Measurements from ENCODE around the gene ZNF705A. TPM values are rescaled to one million over a fixed set of nuclear protein-coding genes. Genes with fewer than 3 reads are reported as not detected.

Gene ZNF705A
- total RNA-seq, 1 experiment from 2014 or later: not detected

DNA sequence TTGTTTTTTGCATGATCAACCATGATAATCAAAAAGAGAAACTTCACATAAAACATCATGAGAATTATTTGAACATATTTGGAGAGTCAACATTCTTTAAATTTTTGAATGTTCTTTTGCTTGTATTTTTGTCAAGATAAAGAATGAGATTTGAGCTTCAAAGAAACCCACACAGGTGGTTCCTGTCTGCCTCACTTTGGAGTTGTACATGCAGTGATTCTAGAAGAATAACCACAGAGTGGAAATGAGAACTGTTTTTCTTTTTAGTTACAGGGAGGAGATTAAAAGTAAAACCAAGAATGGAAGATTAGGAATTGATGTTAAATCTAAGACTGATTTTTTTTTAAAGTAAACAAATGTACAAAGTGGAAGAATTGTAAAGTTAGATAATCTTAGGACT, 2.3 kb upstream of the ZNF705A start:
- no TSS peak for BruUV-seq (replicated peaks)
- ChIA-PET POLR2A (no interaction called here), CTCF (no interaction called here)

More for the DNA sequence above, 2.3 kb upstream of the ZNF705A start:
- H3K36me3 ChIP-seq (ENCODE audit: control insufficient read depth in 1 of 2, insufficient read depth in 2 of 2, low read length in 2 of 2): no peaks in the 10 kb centered on the region
- intact Hi-C loops (cut with micrococcal nuclease): no loop called here
- no peak overlapping the region for H3K4me3 ChIP-seq (replicated peaks in 1 of 2; ENCODE audit: low read depth in 1 of 2, low read length in 2 of 2)
- ATAC-seq (no peak), DNase-seq (ENCODE audit: low read depth, low spot score) (no peak)
- H4K20me1 ChIP-seq (ENCODE audit: insufficient read depth): no peaks in the 10 kb centered on the region
- TF ChIP-seq CEBPB (IDR thresholded peaks at IDR 0.05; ENCODE audit: low read depth) (no peak), TCF7L2 (IDR thresholded peaks at IDR 0.05; ENCODE audit: borderline replicate concordance, extremely low read depth, insufficient read depth, insufficient read length) (no peak), FOSL1 (IDR thresholded peaks at IDR 0.05; ENCODE audit: low read depth) (no peak), SP1 (IDR thresholded peaks at IDR 0.05; ENCODE audit: low read depth) (no peak), EZH2 (IDR thresholded peaks at IDR 0.05) (no peak), CBX3 (IDR thresholded peaks at IDR 0.05; ENCODE audit: low read depth) (no peak)
- TF ChIP-seq, protein P1, sequence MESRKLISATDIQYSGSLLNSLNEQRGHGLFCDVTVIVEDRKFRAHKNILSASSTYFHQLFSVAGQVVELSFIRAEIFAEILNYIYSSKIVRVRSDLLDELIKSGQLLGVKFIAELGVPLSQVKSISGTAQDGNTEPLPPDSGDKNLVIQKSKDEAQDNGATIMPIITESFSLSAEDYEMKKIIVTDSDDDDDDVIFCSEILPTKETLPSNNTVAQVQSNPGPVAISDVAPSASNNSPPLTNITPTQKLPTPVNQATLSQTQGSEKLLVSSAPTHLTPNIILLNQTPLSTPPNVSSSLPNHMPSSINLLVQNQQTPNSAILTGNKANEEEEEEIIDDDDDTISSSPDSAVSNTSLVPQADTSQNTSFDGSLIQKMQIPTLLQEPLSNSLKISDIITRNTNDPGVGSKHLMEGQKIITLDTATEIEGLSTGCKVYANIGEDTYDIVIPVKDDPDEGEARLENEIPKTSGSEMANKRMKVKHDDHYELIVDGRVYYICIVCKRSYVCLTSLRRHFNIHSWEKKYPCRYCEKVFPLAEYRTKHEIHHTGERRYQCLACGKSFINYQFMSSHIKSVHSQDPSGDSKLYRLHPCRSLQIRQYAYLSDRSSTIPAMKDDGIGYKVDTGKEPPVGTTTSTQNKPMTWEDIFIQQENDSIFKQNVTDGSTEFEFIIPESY (IDR thresholded peaks at IDR 0.05; ENCODE audit: extremely low read depth, insufficient replicate concordance, low read length): no peak
- TF ChIP-seq, protein P2, sequence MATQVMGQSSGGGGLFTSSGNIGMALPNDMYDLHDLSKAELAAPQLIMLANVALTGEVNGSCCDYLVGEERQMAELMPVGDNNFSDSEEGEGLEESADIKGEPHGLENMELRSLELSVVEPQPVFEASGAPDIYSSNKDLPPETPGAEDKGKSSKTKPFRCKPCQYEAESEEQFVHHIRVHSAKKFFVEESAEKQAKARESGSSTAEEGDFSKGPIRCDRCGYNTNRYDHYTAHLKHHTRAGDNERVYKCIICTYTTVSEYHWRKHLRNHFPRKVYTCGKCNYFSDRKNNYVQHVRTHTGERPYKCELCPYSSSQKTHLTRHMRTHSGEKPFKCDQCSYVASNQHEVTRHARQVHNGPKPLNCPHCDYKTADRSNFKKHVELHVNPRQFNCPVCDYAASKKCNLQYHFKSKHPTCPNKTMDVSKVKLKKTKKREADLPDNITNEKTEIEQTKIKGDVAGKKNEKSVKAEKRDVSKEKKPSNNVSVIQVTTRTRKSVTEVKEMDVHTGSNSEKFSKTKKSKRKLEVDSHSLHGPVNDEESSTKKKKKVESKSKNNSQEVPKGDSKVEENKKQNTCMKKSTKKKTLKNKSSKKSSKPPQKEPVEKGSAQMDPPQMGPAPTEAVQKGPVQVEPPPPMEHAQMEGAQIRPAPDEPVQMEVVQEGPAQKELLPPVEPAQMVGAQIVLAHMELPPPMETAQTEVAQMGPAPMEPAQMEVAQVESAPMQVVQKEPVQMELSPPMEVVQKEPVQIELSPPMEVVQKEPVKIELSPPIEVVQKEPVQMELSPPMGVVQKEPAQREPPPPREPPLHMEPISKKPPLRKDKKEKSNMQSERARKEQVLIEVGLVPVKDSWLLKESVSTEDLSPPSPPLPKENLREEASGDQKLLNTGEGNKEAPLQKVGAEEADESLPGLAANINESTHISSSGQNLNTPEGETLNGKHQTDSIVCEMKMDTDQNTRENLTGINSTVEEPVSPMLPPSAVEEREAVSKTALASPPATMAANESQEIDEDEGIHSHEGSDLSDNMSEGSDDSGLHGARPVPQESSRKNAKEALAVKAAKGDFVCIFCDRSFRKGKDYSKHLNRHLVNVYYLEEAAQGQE (IDR thresholded peaks at IDR 0.05; ENCODE audit: low read depth): no peak
- H3K4me2 ChIP-seq (ENCODE audit: low read length): no peak overlapping the region
- no peak overlapping the region for H3K27ac ChIP-seq (ENCODE audit: low read depth, low read length)
- RAD21 ChIA-PET (ENCODE audit: low non-redundant PET in 1 of 2, low total read pairs in 2 of 2, uncharacterized antibody in 2 of 2, unreplicated experiment in 2 of 2): no interaction called here
- H3K4me1 ChIP-seq (ENCODE audit: control insufficient read depth in 1 of 2, insufficient read depth in 2 of 2, low read length in 2 of 2): peaks cover 0 to 10% of the 10 kb centered on the region in 2 experiments; a peak in 2 of 4 replicates
- H3K9ac ChIP-seq (ENCODE audit: low read length): no peak overlapping the region
- no peaks in the 10 kb centered on the region for H3K9me3 ChIP-seq (ENCODE audit: control insufficient read depth in 1 of 2, insufficient read depth in 1 of 2, low read depth in 1 of 2, low read length in 2 of 2)
- no peaks in the 10 kb centered on the region for H3K9me2 ChIP-seq (ENCODE audit: insufficient read depth)
- no peaks in the 10 kb centered on the region for H3K79me2 ChIP-seq (ENCODE audit: insufficient read depth, low read length)
- H2AFZ ChIP-seq (ENCODE audit: low read depth, low read length, poor library complexity, severe bottlenecking): no peak overlapping the region
- no peaks in the 10 kb centered on the region for H3K27me3 ChIP-seq (ENCODE audit: insufficient read depth, low read length)

All from HCT116 (cell line).